Karpas-422 (cell line): ENCODE results near the gene GPR62. TPM values are rescaled to one million over a fixed set of nuclear protein-coding genes. Genes with fewer than 3 reads are reported as not detected.
"Not testable (repeated sequence)": the region's sequence is repeated elsewhere in the genome, so short reads cannot be mapped to it uniquely, and the experiment has no call there.

Experiments used
- DNase-seq: peaks from one replicate; pipeline ENCODE4 v3.0.0-alpha.2; 2015
- H2AFZ ChIP-seq: fragments of 200-600 bp; sonication (generic); 2 replicates; pipeline ENCODE4 v1.6.1; 2014; ENCODE audit warnings: antibody characterized with exemption, low read length, mixed read lengths
- H3K27ac ChIP-seq: fragments of 200-600 bp; sonication (generic); 2 replicates; pipeline ENCODE4 v1.5.1; 2014; ENCODE audit warnings: mild to moderate bottlenecking, low read length, moderate library complexity
- H3K27me3 ChIP-seq: fragments of 200-600 bp; sonication (generic); 2 replicates; pipeline ENCODE4 v1.6.1; 2014; ENCODE audit warnings: low read length, mixed read lengths
- H3K36me3 ChIP-seq: fragments of 200-600 bp; sonication (generic); 2 replicates; pipeline ENCODE4 v1.6.1; 2014; ENCODE audit warnings: low read length, mixed read lengths; ENCODE audit not compliant: insufficient read depth
- H3K4me1 ChIP-seq: fragments of 200-600 bp; sonication (generic); 2 replicates; pipeline ENCODE4 v1.6.1; 2014; ENCODE audit warnings: mild to moderate bottlenecking, low read length, mixed read lengths
- H3K4me2 ChIP-seq: fragments of 200-600 bp; sonication (generic); 2 replicates; pipeline ENCODE4 v1.6.1; 2014; ENCODE audit warnings: low read length, low read depth, mild to moderate bottlenecking; ENCODE audit not compliant: poor library complexity, severe bottlenecking
- H3K4me3 ChIP-seq: fragments of 200-600 bp; sonication (generic); 2 replicates; pipeline ENCODE4 v1.5.1; 2014; ENCODE audit warnings: mild to moderate bottlenecking, antibody characterized with exemption, low read length, mixed read lengths
- H3K79me2 ChIP-seq: fragments of 200-600 bp; sonication (generic); 2 replicates; pipeline ENCODE4 v1.6.1; 2014; ENCODE audit warnings: mild to moderate bottlenecking, low read length, mixed read lengths
- H3K9ac ChIP-seq: fragments of 200-600 bp; sonication (generic); 2 replicates; pipeline ENCODE4 v1.6.0; 2014; ENCODE audit warnings: low read length
- H3K9me2 ChIP-seq: fragments of 200-600 bp; sonication (generic), shearing (Covaris generic); replicated peaks from 2 replicates; pipeline ENCODE4 v1.6.0; 2014; ENCODE audit warnings: mild to moderate bottlenecking, low read length, moderate library complexity; ENCODE audit not compliant: insufficient read depth
- H3K9me3 ChIP-seq: fragments of 300-700, 200-600 bp; sonication (generic); 2 replicates; pipeline ENCODE4 v1.6.1; 2014; ENCODE audit warnings: low read length, mixed read lengths
- H4K20me1 ChIP-seq: fragments of 200-600 bp; sonication (generic); 2 replicates; pipeline ENCODE4 v1.6.1; 2014; ENCODE audit warnings: mild to moderate bottlenecking, antibody characterized with exemption, low read length, low read depth; ENCODE audit not compliant: insufficient read depth
- total RNA-seq: library from RNA; depleted of rRNA; stranded (reverse); fragments of >200 nt; shearing (Covaris generic); gene quantifications from 2 replicates; pipeline ENCODE4 v1.2.3, GENCODE V29; 2014; ENCODE audit warnings: low replicate concordance; rRNA removed

GPR62 gene, protein sequence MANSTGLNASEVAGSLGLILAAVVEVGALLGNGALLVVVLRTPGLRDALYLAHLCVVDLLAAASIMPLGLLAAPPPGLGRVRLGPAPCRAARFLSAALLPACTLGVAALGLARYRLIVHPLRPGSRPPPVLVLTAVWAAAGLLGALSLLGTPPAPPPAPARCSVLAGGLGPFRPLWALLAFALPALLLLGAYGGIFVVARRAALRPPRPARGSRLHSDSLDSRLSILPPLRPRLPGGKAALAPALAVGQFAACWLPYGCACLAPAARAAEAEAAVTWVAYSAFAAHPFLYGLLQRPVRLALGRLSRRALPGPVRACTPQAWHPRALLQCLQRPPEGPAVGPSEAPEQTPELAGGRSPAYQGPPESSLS
- total RNA-seq, result not detected in 2 replicates

DNA sequence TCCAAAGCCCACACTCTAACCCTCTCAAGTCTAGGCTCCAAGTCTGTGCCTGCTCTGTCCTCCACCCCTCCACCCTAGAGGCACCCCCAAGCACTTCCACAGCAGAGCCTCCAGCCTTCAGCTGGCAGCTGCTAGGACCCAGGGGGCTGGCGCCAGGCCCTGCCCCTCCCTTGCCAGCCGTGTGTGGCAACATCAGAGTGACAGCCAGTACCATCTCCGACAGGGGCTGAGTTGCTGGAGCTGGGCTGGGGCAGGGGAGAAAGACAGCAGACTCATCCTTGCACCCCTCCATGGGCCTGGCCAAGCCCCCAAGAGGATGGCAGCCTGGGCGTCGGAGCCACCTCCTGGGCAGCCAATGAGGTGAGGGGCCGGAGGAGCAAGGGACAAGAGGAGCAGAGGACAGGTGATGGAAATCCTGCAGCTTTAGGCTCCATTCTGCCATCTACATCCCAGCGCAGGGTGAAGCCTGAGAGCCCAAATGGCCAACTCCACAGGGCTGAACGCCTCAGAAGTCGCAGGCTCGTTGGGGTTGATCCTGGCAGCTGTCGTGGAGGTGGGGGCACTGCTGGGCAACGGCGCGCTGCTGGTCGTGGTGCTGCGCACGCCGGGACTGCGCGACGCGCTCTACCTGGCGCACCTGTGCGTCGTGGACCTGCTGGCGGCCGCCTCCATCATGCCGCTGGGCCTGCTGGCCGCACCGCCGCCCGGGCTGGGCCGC, at the start of gene GPR62:
GPR62 (plus strand) TSS at position 207 of the 718 bp plus-strand sequence; CDS start at position 479, 272 bp downstream.
- Histone ChIP-seq H2AFZ (no peak within 1 kb of the TSS), H3K9ac (no peak within 1 kb of the TSS), H3K9me3 (no peaks in the 10 kb centered on the region), H3K27me3 (no peaks in the 10 kb centered on the region), H3K4me3 (no peak within 1 kb of the TSS), H3K4me1 (no peaks in the 10 kb centered on the region), H3K27ac (no peak within 1 kb of the TSS), H3K4me2 (no peak within 1 kb of the TSS), H3K36me3 (no peaks in the 10 kb centered on the region), H3K79me2 (no peaks in the 10 kb centered on the region), H3K9me2 (no peaks in the 10 kb centered on the region), H4K20me1 (no peaks in the 10 kb centered on the region)
- no peak for DNase-seq

DNA sequence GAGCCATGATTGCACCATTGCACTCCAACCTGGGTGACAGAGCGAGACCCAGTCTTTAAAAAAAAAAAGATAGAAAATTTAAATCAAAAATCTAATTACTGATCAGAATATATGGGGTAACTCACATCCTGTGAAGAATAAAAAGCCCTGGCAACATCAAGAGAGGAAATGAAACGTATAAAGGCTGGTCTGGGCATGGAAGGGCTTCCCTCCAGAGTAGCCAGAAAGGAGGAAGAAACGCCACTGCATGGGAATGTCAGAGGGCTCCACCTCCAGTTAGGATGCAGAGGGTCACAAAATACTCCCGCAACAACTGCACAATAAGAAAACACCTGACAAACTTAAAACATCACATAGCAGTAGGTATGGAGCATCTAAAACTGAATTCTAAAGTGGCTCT, 47.2 kb upstream of the GPR62 start:
- Histone ChIP-seq H4K20me1 (no peaks in the 10 kb centered on the region), H3K79me2 (no peaks in the 10 kb centered on the region), H3K27ac (no peak overlapping the region), H3K9me3 (no peaks in the 10 kb centered on the region), H3K9me2 (no peaks in the 10 kb centered on the region), H3K27me3 (no peaks in the 10 kb centered on the region), H3K36me3 (no peaks in the 10 kb centered on the region), H3K4me3 (no peak overlapping the region), H3K4me1 (no peaks in the 10 kb centered on the region), H3K9ac (no peak overlapping the region), H3K4me2 (no peak overlapping the region), H2AFZ (no peak overlapping the region)
- no peak for DNase-seq

DNA sequence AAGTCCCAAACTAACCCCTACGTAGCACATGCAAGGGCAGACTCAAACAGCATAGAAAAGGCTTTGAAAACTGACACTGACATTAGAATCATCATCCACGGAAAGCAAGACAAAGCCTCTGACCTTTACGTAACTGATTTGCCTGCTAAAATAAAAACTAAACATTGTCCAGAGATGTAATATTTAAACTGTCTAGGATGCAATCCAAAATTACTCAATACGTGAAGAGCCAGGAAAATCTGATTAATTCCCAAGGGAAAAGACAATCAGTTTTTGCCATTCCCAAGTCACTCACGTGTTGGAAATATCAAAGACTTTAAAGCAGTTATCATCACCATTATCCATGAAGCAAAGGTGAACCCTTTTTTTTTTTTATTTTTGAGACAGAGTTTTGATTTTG, 38.8 kb upstream of the GPR62 start:
- no peaks in the 10 kb centered on the region for H3K9me2 ChIP-seq
- no peak overlapping the region for H3K4me3 ChIP-seq
- H3K4me1 ChIP-seq, result no peaks in the 10 kb centered on the region
- H3K27ac ChIP-seq, result no peak overlapping the region
- no peak overlapping the region for H3K4me2 ChIP-seq
- H3K9ac ChIP-seq, result no peak overlapping the region
- H4K20me1 ChIP-seq, result no peaks in the 10 kb centered on the region
- no peaks in the 10 kb centered on the region for H3K27me3 ChIP-seq
- H3K9me3 ChIP-seq, result no peaks in the 10 kb centered on the region
- no peak for DNase-seq
- H3K36me3 ChIP-seq, result no peaks in the 10 kb centered on the region
- no peak overlapping the region for H2AFZ ChIP-seq
- H3K79me2 ChIP-seq, result no peaks in the 10 kb centered on the region

DNA sequence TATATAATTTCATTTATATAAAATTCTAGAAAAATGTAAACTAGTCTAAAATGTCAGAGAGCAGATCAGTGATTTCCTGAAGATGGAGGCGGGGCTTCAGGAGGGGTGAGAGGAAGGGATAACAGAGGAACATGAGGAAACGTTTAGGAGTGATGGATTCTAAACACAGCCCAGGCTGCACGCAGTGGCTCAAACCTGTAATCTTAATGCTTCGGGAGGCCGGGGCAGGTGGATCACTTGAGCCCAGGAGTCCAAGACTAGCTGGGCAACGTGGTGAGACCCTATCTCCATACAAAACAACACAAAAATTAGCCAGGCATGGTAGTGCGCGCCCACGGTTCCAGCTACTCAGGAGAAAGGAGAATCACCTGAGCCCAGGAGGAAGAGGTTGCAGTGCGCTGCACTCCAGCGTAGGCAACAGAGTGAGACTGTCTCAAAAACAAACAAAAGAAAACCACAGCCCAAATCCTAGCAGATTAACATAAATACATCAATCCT, 34.1 kb upstream of the GPR62 start:
- no peak for DNase-seq
- no peak overlapping the region for H3K4me2 ChIP-seq
- no peak overlapping the region for H3K27ac ChIP-seq
- H3K36me3 ChIP-seq, result no peaks in the 10 kb centered on the region
- no peaks in the 10 kb centered on the region for H3K79me2 ChIP-seq
- H3K9me2 ChIP-seq, result no peaks in the 10 kb centered on the region
- no peak overlapping the region for H3K9ac ChIP-seq
- no peaks in the 10 kb centered on the region for H3K4me1 ChIP-seq
- no peak overlapping the region for H3K4me3 ChIP-seq
- H3K9me3 ChIP-seq, result no peaks in the 10 kb centered on the region
- no peaks in the 10 kb centered on the region for H3K27me3 ChIP-seq
- no peaks in the 10 kb centered on the region for H4K20me1 ChIP-seq
- H2AFZ ChIP-seq, result no peak overlapping the region

DNA sequence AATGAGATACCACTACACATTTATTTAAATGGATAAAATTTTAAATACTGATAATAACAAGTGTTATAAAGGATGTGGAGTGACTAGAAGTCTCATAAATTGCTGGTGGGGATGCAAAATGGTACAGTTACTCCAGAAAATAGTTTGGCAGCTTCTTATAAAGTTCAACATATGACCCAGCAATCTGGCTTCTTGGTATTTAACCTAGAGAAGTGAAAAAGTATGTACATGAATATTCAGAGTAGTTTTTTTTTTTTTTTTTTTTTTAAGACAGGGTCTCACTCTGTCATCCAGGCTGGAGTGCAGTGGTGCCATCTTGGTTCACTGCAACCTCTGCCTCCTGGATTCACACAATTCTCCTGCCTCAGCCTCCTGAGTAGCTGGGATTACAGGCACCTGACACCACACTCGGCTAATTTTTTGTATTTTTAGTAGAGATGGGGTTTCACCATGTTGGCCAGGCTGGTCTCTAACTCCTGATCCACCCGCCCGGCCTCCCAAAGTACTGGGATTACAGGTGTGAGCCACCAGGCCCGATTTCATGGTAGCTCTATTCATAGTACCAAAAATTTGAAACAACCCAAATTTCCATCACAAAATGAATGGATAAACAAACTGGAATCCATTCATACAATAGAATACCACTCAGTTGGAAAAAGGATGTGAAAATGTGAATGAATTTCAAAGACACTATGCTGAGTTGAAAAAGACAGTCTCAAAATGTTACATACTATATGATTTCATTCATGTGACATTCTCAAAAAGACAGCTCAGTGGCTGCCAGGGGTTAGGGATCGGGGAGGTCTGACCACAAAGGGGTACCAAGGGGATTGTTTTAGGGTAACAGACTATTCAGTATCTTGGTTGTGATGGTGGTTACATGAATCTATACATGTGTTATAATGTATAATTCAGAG, 27.9 kb upstream of the GPR62 start:
- no peak for DNase-seq
- no peaks in the 10 kb centered on the region for H3K9me3 ChIP-seq
- H2AFZ ChIP-seq, result no peak overlapping the region
- no peaks in the 10 kb centered on the region for H4K20me1 ChIP-seq
- H3K9ac ChIP-seq, result no peak overlapping the region
- no peaks in the 10 kb centered on the region for H3K36me3 ChIP-seq
- H3K4me1 ChIP-seq, result no peaks in the 10 kb centered on the region
- H3K79me2 ChIP-seq, result no peaks in the 10 kb centered on the region
- H3K9me2 ChIP-seq, result no peaks in the 10 kb centered on the region
- no peak overlapping the region for H3K4me3 ChIP-seq
- no peaks in the 10 kb centered on the region for H3K27me3 ChIP-seq
- H3K27ac ChIP-seq, result no peak overlapping the region
- H3K4me2 ChIP-seq, result no peak overlapping the region

DNA sequence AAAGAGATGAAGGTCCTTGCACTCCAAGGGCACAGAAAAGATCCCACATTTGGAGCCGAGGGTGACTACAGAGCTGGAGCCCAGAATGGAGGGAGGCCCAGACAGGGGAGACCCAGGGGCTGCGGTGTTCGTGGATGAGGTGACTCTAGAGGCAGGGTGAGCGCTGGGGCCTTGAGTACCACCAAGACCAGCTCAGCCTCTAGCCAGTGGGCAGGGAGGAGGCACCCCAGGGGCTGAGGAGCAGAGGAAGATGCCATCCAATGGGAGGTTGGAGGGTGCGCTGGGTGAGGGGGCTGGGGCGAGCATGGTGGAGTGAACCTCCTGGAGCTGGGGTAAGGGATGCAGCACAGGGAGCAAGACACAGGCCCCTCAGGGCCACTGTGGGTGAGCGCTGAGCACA, 26.7 kb upstream of the GPR62 start:
- H3K9ac ChIP-seq, result no peak overlapping the region
- no peaks in the 10 kb centered on the region for H3K36me3 ChIP-seq
- no peak for DNase-seq
- H3K27me3 ChIP-seq, result no peaks in the 10 kb centered on the region
- H3K4me2 ChIP-seq, result no peak overlapping the region
- H2AFZ ChIP-seq, result no peak overlapping the region
- H3K9me2 ChIP-seq, result no peaks in the 10 kb centered on the region
- H4K20me1 ChIP-seq, result no peaks in the 10 kb centered on the region
- H3K79me2 ChIP-seq, result no peaks in the 10 kb centered on the region
- H3K9me3 ChIP-seq, result no peaks in the 10 kb centered on the region
- H3K4me1 ChIP-seq, result no peaks in the 10 kb centered on the region
- H3K4me3 ChIP-seq, result no peak overlapping the region
- no peak overlapping the region for H3K27ac ChIP-seq

DNA sequence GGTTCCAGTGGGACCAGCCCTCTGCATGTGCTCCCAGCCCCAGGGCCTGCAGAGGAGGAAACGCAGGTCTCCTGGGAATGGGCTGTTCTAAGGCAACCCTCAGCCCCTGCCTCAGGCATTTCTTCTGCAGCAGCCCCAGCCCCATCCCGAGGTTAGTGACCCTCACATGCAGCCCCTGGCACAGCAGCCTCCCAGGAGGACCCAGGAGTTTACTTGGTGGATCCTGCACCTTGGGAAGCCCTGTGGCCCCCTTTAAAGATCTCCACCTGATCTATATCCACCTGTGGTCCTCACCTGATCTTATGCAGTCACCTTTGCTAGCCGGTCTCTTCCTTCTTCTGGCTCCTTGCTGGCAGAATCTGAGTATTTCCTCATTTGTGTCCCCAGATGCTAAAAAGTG, 26.2 kb upstream of the GPR62 start:
- not testable (repeated sequence) for H3K4me1 ChIP-seq, H3K4me3 ChIP-seq, H3K4me2 ChIP-seq, H3K9ac ChIP-seq, H3K27me3 ChIP-seq, H3K36me3 ChIP-seq, H3K27ac ChIP-seq, H3K79me2 ChIP-seq, H3K9me3 ChIP-seq, H3K9me2 ChIP-seq, DNase-seq, H4K20me1 ChIP-seq, H2AFZ ChIP-seq
